Mucosa of descending colon (tissue), 3 donors: ENCODE results near the gene FOXC1. TPM values are rescaled to one million over a fixed set of nuclear protein-coding genes. Genes with fewer than 3 reads are reported as not detected.

Experiments
- ATAC-seq: fragments of 200-7000 bp; cut with Tn5 transposase; one replicate; pipeline ENCODE4 v1.9.1; 2020; ENCODE audit warnings: mild to moderate bottlenecking, moderate library complexity
- DNase-seq, 3 donors: peaks; one replicate each; pipeline ENCODE4 v3.0.0-alpha.2; 2020
- H3K36me3 ChIP-seq: fragments of 200-600 bp; one replicate; pipeline ENCODE4 v1.8.0; 2021; ENCODE audit warnings: low read depth, mild to moderate bottlenecking
- H3K4me1 ChIP-seq: fragments of 200-600 bp; one replicate; pipeline ENCODE4 v1.8.0; 2021; ENCODE audit warnings: low read depth, mild to moderate bottlenecking
- H3K4me3 ChIP-seq: fragments of 200-600 bp; one replicate; pipeline ENCODE4 v1.8.0; 2021; ENCODE audit warnings: mild to moderate bottlenecking
- H3K9me3 ChIP-seq: fragments of 200-600 bp; one replicate; pipeline ENCODE4 v1.8.0; 2021; ENCODE audit warnings: mild to moderate bottlenecking
- intact Hi-C, 2 donors: fragments of 100-400 bp; cut with DNase I in 1 of 2; cut with micrococcal nuclease in 1 of 2; formaldehyde crosslinking; loops; one replicate each; pipeline versions ENCODE4 v1.11.0 to v1.11.1; 2022; cut with DNase I, micrococcal nuclease
- total RNA-seq, 3 donors: library from RNA; stranded (reverse); fragmentation: NEBNext Ultra II Directional in 2 of 3; extraction: Animal tissue kit (Norgen Biotek cat#: 25700) in 2 of 3; gene quantifications; one replicate each; pipeline versions ENCODE4 v1.2.1 to v1.2.4, GENCODE V29; 2021 to 2023
- TF ChIP-seq, protein P1 (sequence below): fragments of 200-600 bp; IDR thresholded peaks from one replicate; pipeline ENCODE4 v1.8.0; 2022; ENCODE audit warnings: antibody characterized with exemption, mild to moderate bottlenecking
- donor health status: DM: no; HTN: no; CAD: no; lungs with moderate emphysema.
- donor health status: DM: no; HTN: no; CAD: no.
- donor health status: DM: no; HTN: yes; CAD: no.

Gene FOXC1
- total RNA-seq, 3 donors from 2014 or later, result 1.1 to 1.7 (median 1.6) TPM

DNA sequence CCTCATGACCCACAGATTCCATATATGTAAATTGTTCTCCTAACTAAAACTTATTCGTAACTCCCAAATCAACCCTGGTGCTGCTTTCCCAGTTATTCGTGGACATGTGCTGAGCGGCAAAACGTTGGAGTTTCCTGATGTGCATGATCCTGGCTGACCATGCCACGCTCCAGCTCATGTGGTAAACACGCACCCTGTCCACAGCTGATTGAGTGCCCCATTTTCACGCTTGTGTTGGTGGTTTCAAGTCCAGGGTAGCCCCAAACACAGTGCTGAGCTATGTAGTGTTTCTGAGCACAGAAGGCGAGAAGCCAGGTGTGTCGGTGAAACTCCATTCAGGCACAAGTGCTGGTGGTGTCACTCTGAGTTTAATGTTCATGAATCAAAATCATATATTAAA lies 19.1 kb upstream of the FOXC1 start:
- Histone ChIP-seq H3K4me3 (no peak overlapping the region), H3K9me3 (no peaks in the 10 kb centered on the region), H3K36me3 (no peaks in the 10 kb centered on the region), H3K4me1 (peaks cover 4% of the 10 kb centered on the region)
- ATAC-seq, result no peak
- intact Hi-C loops, result loop anchor here (10.0 kb wide), 2 partner anchors 1044 to 1164 kb away; partner anchors contain the start of gene MYLK4 (in 1 of the 2)
- TF ChIP-seq, protein P1, sequence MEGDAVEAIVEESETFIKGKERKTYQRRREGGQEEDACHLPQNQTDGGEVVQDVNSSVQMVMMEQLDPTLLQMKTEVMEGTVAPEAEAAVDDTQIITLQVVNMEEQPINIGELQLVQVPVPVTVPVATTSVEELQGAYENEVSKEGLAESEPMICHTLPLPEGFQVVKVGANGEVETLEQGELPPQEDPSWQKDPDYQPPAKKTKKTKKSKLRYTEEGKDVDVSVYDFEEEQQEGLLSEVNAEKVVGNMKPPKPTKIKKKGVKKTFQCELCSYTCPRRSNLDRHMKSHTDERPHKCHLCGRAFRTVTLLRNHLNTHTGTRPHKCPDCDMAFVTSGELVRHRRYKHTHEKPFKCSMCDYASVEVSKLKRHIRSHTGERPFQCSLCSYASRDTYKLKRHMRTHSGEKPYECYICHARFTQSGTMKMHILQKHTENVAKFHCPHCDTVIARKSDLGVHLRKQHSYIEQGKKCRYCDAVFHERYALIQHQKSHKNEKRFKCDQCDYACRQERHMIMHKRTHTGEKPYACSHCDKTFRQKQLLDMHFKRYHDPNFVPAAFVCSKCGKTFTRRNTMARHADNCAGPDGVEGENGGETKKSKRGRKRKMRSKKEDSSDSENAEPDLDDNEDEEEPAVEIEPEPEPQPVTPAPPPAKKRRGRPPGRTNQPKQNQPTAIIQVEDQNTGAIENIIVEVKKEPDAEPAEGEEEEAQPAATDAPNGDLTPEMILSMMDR, result no peak
- DNase-seq, result no peak

DNA sequence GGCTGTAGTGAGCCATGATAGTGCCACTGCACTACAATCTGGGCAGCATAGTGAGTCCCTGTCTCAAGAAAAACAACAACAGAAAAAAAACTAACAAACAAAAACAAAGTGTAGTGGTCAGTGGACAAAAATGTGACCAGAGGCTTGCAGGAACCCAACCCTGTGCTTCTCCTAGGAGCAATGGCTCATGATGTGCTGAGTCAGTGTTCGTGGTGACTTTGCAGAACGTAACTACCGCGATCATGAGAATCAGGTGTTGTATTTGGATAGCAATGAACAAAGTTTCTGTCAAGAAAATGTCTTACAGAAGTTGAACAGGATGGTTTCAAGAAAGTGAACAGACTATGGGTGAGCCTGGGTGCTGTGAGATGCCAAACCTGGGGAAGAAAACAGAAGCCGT lies 18.5 kb upstream of the FOXC1 start:
- intact Hi-C loops, result loop anchor here (10.0 kb wide), 2 partner anchors 1044 to 1164 kb away; partner anchors contain the start of gene MYLK4 (in 1 of the 2)
- TF ChIP-seq, protein P1, result no peak
- no peaks in the 10 kb centered on the region for H3K9me3 ChIP-seq
- ATAC-seq (no peak), DNase-seq (no peak)
- no peak overlapping the region for H3K4me3 ChIP-seq
- H3K36me3 ChIP-seq, result no peaks in the 10 kb centered on the region
- H3K4me1 ChIP-seq, result peaks cover 9% of the 10 kb centered on the region

DNA sequence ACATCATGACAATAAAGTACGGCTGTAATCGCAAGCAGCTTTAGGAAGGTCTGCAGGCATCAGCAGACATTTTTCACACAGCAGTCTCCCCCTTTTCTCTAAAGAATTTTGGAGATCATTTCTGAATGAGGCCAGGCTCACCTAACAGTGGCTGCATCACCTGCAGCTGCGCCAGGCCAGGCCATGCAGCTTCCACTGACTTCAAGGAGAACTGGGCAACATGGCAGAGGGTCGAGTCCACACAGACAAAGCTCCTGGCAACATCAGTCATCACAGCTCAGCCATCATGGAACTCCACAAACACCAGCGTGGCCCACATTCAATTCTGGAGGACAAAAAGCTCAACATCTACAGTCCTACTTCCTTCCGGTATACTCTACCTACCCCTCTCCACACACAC lies 17.8 kb upstream of the FOXC1 start:
- intact Hi-C loops, result loop anchor here (10.0 kb wide), 2 partner anchors 1043 to 1163 kb away; partner anchors contain the start of gene MYLK4 (in 1 of the 2)

DNA sequence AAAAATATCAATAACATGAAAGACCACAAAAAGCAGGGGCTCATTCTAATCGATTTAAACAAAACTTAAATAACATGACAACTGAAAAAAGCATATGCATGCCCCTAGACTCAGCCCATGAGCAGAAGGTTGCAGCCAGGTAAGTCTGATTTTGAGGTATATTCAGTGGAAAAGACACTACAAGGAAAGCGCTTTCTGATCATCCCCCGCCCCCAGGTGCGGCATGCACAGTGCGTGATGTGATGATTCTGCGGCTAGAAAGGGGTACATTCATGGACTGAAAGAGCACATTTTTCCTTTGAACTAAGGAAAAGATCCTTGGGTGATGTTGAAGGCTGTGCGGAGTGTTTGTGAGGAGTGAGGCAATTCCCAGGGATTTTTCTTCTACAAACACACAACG lies 16.9 kb upstream of the FOXC1 start:
- ATAC-seq (no peak), DNase-seq (no peak)
- H3K36me3 ChIP-seq, result no peaks in the 10 kb centered on the region
- H3K4me1 ChIP-seq, result peaks cover 9% of the 10 kb centered on the region
- TF ChIP-seq, protein P1, result no peak
- H3K4me3 ChIP-seq, result no peak overlapping the region
- no peaks in the 10 kb centered on the region for H3K9me3 ChIP-seq
- intact Hi-C loops, result loop anchor here (10.0 kb wide), 2 partner anchors 1042 to 1162 kb away; partner anchors contain the start of gene MYLK4 (in 1 of the 2)

More for the DNA sequence above, 17.8 kb upstream of the FOXC1 start:
- peaks cover 9% of the 10 kb centered on the region for H3K4me1 ChIP-seq
- ATAC-seq (no peak), DNase-seq (no peak)
- H3K9me3 ChIP-seq, result no peaks in the 10 kb centered on the region
- TF ChIP-seq, protein P1, result no peak
- no peaks in the 10 kb centered on the region for H3K36me3 ChIP-seq
- H3K4me3 ChIP-seq, result no peak overlapping the region

DNA sequence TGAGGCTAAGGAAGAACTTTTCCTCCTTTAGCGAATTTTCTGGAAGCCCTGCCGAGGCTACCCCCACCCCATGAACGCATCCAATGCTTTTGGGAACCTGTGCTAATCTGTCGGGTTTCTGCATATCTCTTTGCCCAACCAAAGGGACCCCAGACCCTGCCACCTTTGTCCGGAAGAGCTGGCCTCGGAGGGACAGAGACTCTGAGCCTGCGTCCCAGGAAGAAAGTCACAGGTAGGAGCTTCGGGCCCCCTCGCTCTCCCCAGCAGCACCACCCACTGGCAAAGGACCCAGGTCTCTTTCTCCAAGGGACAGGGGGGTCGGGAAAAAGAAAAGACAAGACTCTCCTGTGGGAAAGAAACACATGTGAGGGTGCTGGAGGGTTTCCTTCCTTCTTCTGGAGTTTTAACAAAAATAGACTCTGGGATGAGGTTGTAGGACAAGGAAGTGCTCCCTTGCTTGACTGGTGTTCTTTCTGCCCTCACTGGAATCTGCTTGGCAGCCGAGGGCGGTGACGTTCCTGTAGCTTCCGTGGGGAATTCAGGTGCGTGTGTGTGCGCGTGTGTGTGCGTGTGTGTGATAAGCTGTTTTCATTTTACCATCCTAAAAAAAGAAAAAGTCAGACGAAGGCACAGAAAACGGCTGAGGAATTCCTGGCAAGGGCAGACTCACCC lies 16.3 kb upstream of the FOXC1 start:
- DNase-seq (no peak), ATAC-seq (no peak)
- H3K4me3 ChIP-seq, result no peak overlapping the region
- H3K9me3 ChIP-seq, result no peaks in the 10 kb centered on the region
- H3K36me3 ChIP-seq, result no peaks in the 10 kb centered on the region
- H3K4me1 ChIP-seq, result peaks cover 9% of the 10 kb centered on the region
- TF ChIP-seq, protein P1, result no peak
- intact Hi-C loops, result loop anchor here (10.0 kb wide), 2 partner anchors 1041 to 1161 kb away; partner anchors contain the start of gene MYLK4 (in 1 of the 2)
